ENCODE measurements around the gene ANKRD13A. TPM values are rescaled to one million over a fixed set of nuclear protein-coding genes. Genes with fewer than 3 reads are reported as not detected.
A peak's percentile ranks its signal among the peaks of the same experiment; 100 is the strongest.

The ANKRD13A gene
- total and polyA plus RNA-seq, 5 donors from 2014 or later: 36.6 to 71.0 (median 41.8) TPM

GRCh38 chr12:110024051-110024450 is 24.8 kb downstream of the ANKRD13A start:
- Histone ChIP-seq H3K9me3 (ENCODE audit: control insufficient read depth in 2 of 2, low read length in 2 of 2) (no peaks in the 10 kb centered on the region), H3K4me3 (ENCODE audit: low read depth, low read length) (no peak overlapping the region), H3K36me3 (ENCODE audit: control insufficient read depth, insufficient read depth, low read length) (peaks cover 81% of the 10 kb centered on the region), H3K4me1 (ENCODE audit: control insufficient read depth, insufficient read depth, low read length, poor library complexity, severe bottlenecking) (no peaks in the 10 kb centered on the region), H3K27me3 (ENCODE audit: control insufficient read depth, insufficient read depth, low read length) (no peaks in the 10 kb centered on the region), H3K27ac (ENCODE audit: insufficient read depth, low read length, poor library complexity, severe bottlenecking) (no peak overlapping the region)
- Mint-ChIP-seq H3K9me3 (no peaks in the 10 kb centered on the region), H3K4me3 (no peak overlapping the region), H3K27me3 (no peaks in the 10 kb centered on the region), H3K36me3 (peaks cover 52% of the 10 kb centered on the region), H3K4me1 (peaks cover 0 to 7% (median 0%) of the 10 kb centered on the region in 4 donors), H3K27ac (peak overlapping the region in 2 of 3 donors; percentile 32 to 56)
- ATAC-seq (ENCODE audit: low read depth in 2 of 2) (no peak), DNase-seq (no peak)

- Mint-ChIP-seq H3K27ac (no peak overlapping the region), H3K36me3 (peaks cover 40% of the 10 kb centered on the region), H3K27me3 (no peaks in the 10 kb centered on the region), H3K4me3 (no peak overlapping the region), H3K4me1 (peaks cover 0 to 3% (median 0%) of the 10 kb centered on the region in 4 donors), H3K9me3 (no peaks in the 10 kb centered on the region)
- no peaks in the 10 kb centered on the region for H3K27me3 ChIP-seq (ENCODE audit: control insufficient read depth, insufficient read depth, low read length)
- ATAC-seq (ENCODE audit: low read depth in 2 of 2) (no peak), DNase-seq (no peak)
- H3K27ac ChIP-seq (ENCODE audit: insufficient read depth, low read length, poor library complexity, severe bottlenecking): no peak overlapping the region
- peaks cover 71% of the 10 kb centered on the region for H3K36me3 ChIP-seq (ENCODE audit: control insufficient read depth, insufficient read depth, low read length)
- no peak overlapping the region for H3K4me3 ChIP-seq (ENCODE audit: low read depth, low read length)
- no peaks in the 10 kb centered on the region for H3K9me3 ChIP-seq (ENCODE audit: control insufficient read depth in 2 of 2, low read length in 2 of 2)
- H3K4me1 ChIP-seq (ENCODE audit: control insufficient read depth, insufficient read depth, low read length, poor library complexity, severe bottlenecking): no peaks in the 10 kb centered on the region
Observed at GRCh38 chr12:110028323-110028722, 29.1 kb downstream of the ANKRD13A start.

- no peaks in the 10 kb centered on the region for H3K27me3 ChIP-seq (ENCODE audit: control insufficient read depth, insufficient read depth, low read length)
- H3K27me3 Mint-ChIP-seq: no peaks in the 10 kb centered on the region
- H3K27ac ChIP-seq (ENCODE audit: insufficient read depth, low read length, poor library complexity, severe bottlenecking): no peak overlapping the region
- H3K4me3 Mint-ChIP-seq: no peak overlapping the region
- peaks cover 70% of the 10 kb centered on the region for H3K36me3 ChIP-seq (ENCODE audit: control insufficient read depth, insufficient read depth, low read length)
- H3K4me1 Mint-ChIP-seq: no peaks in the 10 kb centered on the region
- DNase-seq (no peak), ATAC-seq (ENCODE audit: low read depth in 2 of 2) (no peak)
- H3K27ac Mint-ChIP-seq: peak overlapping the region in 1 of 3 donors; percentile 42
- no peaks in the 10 kb centered on the region for H3K9me3 ChIP-seq (ENCODE audit: control insufficient read depth in 2 of 2, low read length in 2 of 2)
- H3K4me3 ChIP-seq (ENCODE audit: low read depth, low read length): no peak overlapping the region
- no peaks in the 10 kb centered on the region for H3K4me1 ChIP-seq (ENCODE audit: control insufficient read depth, insufficient read depth, low read length, poor library complexity, severe bottlenecking)
- no peaks in the 10 kb centered on the region for H3K9me3 Mint-ChIP-seq
- H3K36me3 Mint-ChIP-seq: peaks cover 41% of the 10 kb centered on the region
Observed at GRCh38 chr12:110029290-110029815, 30.1 kb downstream of the ANKRD13A start.

- no peaks in the 10 kb centered on the region for H3K9me3 Mint-ChIP-seq
- no peak overlapping the region for H3K4me3 Mint-ChIP-seq
- Histone ChIP-seq H3K4me3 (ENCODE audit: low read depth, low read length) (no peak overlapping the region), H3K36me3 (ENCODE audit: control insufficient read depth, insufficient read depth, low read length) (peaks cover 72% of the 10 kb centered on the region), H3K4me1 (ENCODE audit: control insufficient read depth, insufficient read depth, low read length, poor library complexity, severe bottlenecking) (no peaks in the 10 kb centered on the region), H3K27me3 (ENCODE audit: control insufficient read depth, insufficient read depth, low read length) (no peaks in the 10 kb centered on the region), H3K9me3 (ENCODE audit: control insufficient read depth in 2 of 2, low read length in 2 of 2) (no peaks in the 10 kb centered on the region), H3K27ac (ENCODE audit: insufficient read depth, low read length, poor library complexity, severe bottlenecking) (no peak overlapping the region)
- DNase-seq (no peak), ATAC-seq (ENCODE audit: low read depth in 2 of 2) (no peak)
- H3K27me3 Mint-ChIP-seq: no peaks in the 10 kb centered on the region
- H3K27ac Mint-ChIP-seq: peak overlapping the region in 1 of 3 donors; percentile 83
- peaks cover 4 to 11% (median 7%) of the 10 kb centered on the region in 4 donors for H3K4me1 Mint-ChIP-seq
- peaks cover 43% of the 10 kb centered on the region for H3K36me3 Mint-ChIP-seq
Observed at GRCh38 chr12:110033888-110034287, 34.7 kb downstream of the ANKRD13A start.

- no peak for ATAC-seq (ENCODE audit: low read depth in 2 of 2)
- peak overlapping the region in 1 of 3 donors; percentile 72 for H3K27ac Mint-ChIP-seq
- no peaks in the 10 kb centered on the region for H3K9me3 ChIP-seq (ENCODE audit: control insufficient read depth in 2 of 2, low read length in 2 of 2)
Observed at GRCh38 chr12:110035534-110036104, 36.4 kb downstream of the ANKRD13A start.

GRCh38 chr12:110037315-110037714 is 38.1 kb downstream of the ANKRD13A start:
- Mint-ChIP-seq H3K9me3 (no peaks in the 10 kb centered on the region), H3K4me1 (peaks cover 12 to 30% (median 25%) of the 10 kb centered on the region in 4 donors), H3K27ac (peak overlapping the region in 1 of 3 donors; percentile 68), H3K27me3 (no peaks in the 10 kb centered on the region), H3K4me3 (no peak overlapping the region), H3K36me3 (peaks cover 35% of the 10 kb centered on the region)
- H3K27ac ChIP-seq (ENCODE audit: insufficient read depth, low read length, poor library complexity, severe bottlenecking): no peak overlapping the region
- peaks cover 61% of the 10 kb centered on the region for H3K36me3 ChIP-seq (ENCODE audit: control insufficient read depth, insufficient read depth, low read length)
- no peaks in the 10 kb centered on the region for H3K9me3 ChIP-seq (ENCODE audit: control insufficient read depth in 2 of 2, low read length in 2 of 2)
- ATAC-seq (ENCODE audit: low read depth in 2 of 2) (no peak), DNase-seq (no peak)
- peaks cover 15% of the 10 kb centered on the region for H3K4me1 ChIP-seq (ENCODE audit: control insufficient read depth, insufficient read depth, low read length, poor library complexity, severe bottlenecking)
- no peaks in the 10 kb centered on the region for H3K27me3 ChIP-seq (ENCODE audit: control insufficient read depth, insufficient read depth, low read length)
- no peak overlapping the region for H3K4me3 ChIP-seq (ENCODE audit: low read depth, low read length)

More at GRCh38 chr12:110035534-110036104, 36.4 kb downstream of the ANKRD13A start:
- H3K4me1 Mint-ChIP-seq: peaks cover 12 to 28% (median 22%) of the 10 kb centered on the region in 4 donors
- peaks cover 62% of the 10 kb centered on the region for H3K36me3 ChIP-seq (ENCODE audit: control insufficient read depth, insufficient read depth, low read length)
- no peak overlapping the region for H3K4me3 ChIP-seq (ENCODE audit: low read depth, low read length)
- no peak overlapping the region for H3K27ac ChIP-seq (ENCODE audit: insufficient read depth, low read length, poor library complexity, severe bottlenecking)
- H3K27me3 Mint-ChIP-seq: no peaks in the 10 kb centered on the region
- no peak overlapping the region for H3K4me3 Mint-ChIP-seq
- peaks cover 15% of the 10 kb centered on the region for H3K4me1 ChIP-seq (ENCODE audit: control insufficient read depth, insufficient read depth, low read length, poor library complexity, severe bottlenecking)
- no peak for DNase-seq
- H3K9me3 Mint-ChIP-seq: no peaks in the 10 kb centered on the region
- peaks cover 32% of the 10 kb centered on the region for H3K36me3 Mint-ChIP-seq
- H3K27me3 ChIP-seq (ENCODE audit: control insufficient read depth, insufficient read depth, low read length): no peaks in the 10 kb centered on the region

GRCh38 chr12:110038741-110039084 is 39.5 kb downstream of the ANKRD13A start:
- Mint-ChIP-seq H3K4me3 (no peak overlapping the region), H3K4me1 (peaks cover 18 to 39% (median 34%) of the 10 kb centered on the region in 4 donors), H3K27ac (peak overlapping the region; percentile 10 to 92 (median 12)), H3K27me3 (no peaks in the 10 kb centered on the region), H3K36me3 (peaks cover 36% of the 10 kb centered on the region), H3K9me3 (no peaks in the 10 kb centered on the region)
- DNase-seq (no peak), ATAC-seq (ENCODE audit: low read depth in 2 of 2) (no peak)
- Histone ChIP-seq H3K9me3 (ENCODE audit: control insufficient read depth in 2 of 2, low read length in 2 of 2) (no peaks in the 10 kb centered on the region), H3K27ac (ENCODE audit: insufficient read depth, low read length, poor library complexity, severe bottlenecking) (peak overlapping the region; percentile 48), H3K27me3 (ENCODE audit: control insufficient read depth, insufficient read depth, low read length) (no peaks in the 10 kb centered on the region), H3K4me1 (ENCODE audit: control insufficient read depth, insufficient read depth, low read length, poor library complexity, severe bottlenecking) (peaks cover 15% of the 10 kb centered on the region), H3K36me3 (ENCODE audit: control insufficient read depth, insufficient read depth, low read length) (peaks cover 54% of the 10 kb centered on the region), H3K4me3 (ENCODE audit: low read depth, low read length) (no peak overlapping the region)

Measured in CD4-positive, CD25-positive, alpha-beta regulatory T cell (primary cell).